ENCODE results near the gene MRGPRG. TPM values are rescaled to one million over a fixed set of nuclear protein-coding genes. Genes with fewer than 3 reads are reported as not detected.

The MRGPRG gene
- total RNA-seq, 2 experiments from 2014 or later = not detected

GRCh38 chr11:3189196-3189843 is 29.3 kb downstream of the MRGPRG start:
- Mint-ChIP-seq H3K4me1 (ENCODE audit: low read depth) (no peaks in the 10 kb centered on the region), H3K4me3 (no peak overlapping the region), H3K36me3 (ENCODE audit: low read depth) (no peaks in the 10 kb centered on the region), H3K27me3 (peaks cover 4% of the 10 kb centered on the region), H3K9me3 (no peaks in the 10 kb centered on the region), H3K27ac (no peak overlapping the region)
- Histone ChIP-seq H3K4me3 (ENCODE audit: low read length) (no peak overlapping the region), H3K27me3 (ENCODE audit: control insufficient read depth in 1 of 2, insufficient read depth in 2 of 2, low read length in 2 of 2) (no peaks in the 10 kb centered on the region), H3K27ac (ENCODE audit: low read depth in 1 of 2, low read length in 2 of 2) (no peak overlapping the region), H3K36me3 (ENCODE audit: insufficient read depth, low read length) (no peaks in the 10 kb centered on the region), H3K4me1 (ENCODE audit: insufficient read depth, low read length) (no peaks in the 10 kb centered on the region), H3K9me3 (ENCODE audit: control insufficient read depth in 1 of 2, insufficient read depth in 1 of 2, low read length in 2 of 2) (peaks cover 0 to 3% of the 10 kb centered on the region in 2 experiments)
- DNase-seq (peak in 1 of 14 experiments; percentile 25), ATAC-seq (ENCODE audit: poor library complexity) (no peak)
- ChIA-PET POLR2A (no interaction called here), CTCF (no interaction called here)
- no peak for TF ChIP-seq CTCF (IDR thresholded peaks at IDR 0.05)
- intact Hi-C loops (cut with DNase I, micrococcal nuclease) = no loop called here

GRCh38 chr11:3188496-3189195 is 30.0 kb downstream of the MRGPRG start:
- H3K9me3 ChIP-seq (ENCODE audit: control insufficient read depth in 1 of 2, insufficient read depth in 1 of 2, low read length in 2 of 2) = peaks cover 0 to 3% of the 10 kb centered on the region in 2 experiments
- Mint-ChIP-seq H3K4me3 (no peak overlapping the region), H3K27ac (no peak overlapping the region), H3K4me1 (ENCODE audit: low read depth) (no peaks in the 10 kb centered on the region), H3K27me3 (peaks cover 4% of the 10 kb centered on the region), H3K36me3 (ENCODE audit: low read depth) (no peaks in the 10 kb centered on the region), H3K9me3 (no peaks in the 10 kb centered on the region)
- no peaks in the 10 kb centered on the region for H3K27me3 ChIP-seq (ENCODE audit: control insufficient read depth in 1 of 2, insufficient read depth in 2 of 2, low read length in 2 of 2)
- H3K4me3 ChIP-seq (ENCODE audit: low read length) = no peak overlapping the region
- ChIA-PET CTCF (no interaction called here), POLR2A (no interaction called here)
- intact Hi-C loops (cut with DNase I, micrococcal nuclease) = no loop called here
- DNase-seq = peak in 1 of 14 experiments; percentile 14
- no peak for ATAC-seq (ENCODE audit: poor library complexity)
- TF ChIP-seq CTCF (IDR thresholded peaks at IDR 0.05) = no peak
- no peaks in the 10 kb centered on the region for H3K4me1 ChIP-seq (ENCODE audit: insufficient read depth, low read length)
- H3K27ac ChIP-seq (ENCODE audit: low read depth in 1 of 2, low read length in 2 of 2) = no peak overlapping the region
- no peaks in the 10 kb centered on the region for H3K36me3 ChIP-seq (ENCODE audit: insufficient read depth, low read length)

- ATAC-seq (ENCODE audit: poor library complexity) (no peak), DNase-seq (no peak)
- intact Hi-C loops (cut with DNase I, micrococcal nuclease) = no loop called here
- Mint-ChIP-seq H3K27ac (no peak overlapping the region), H3K27me3 (peaks cover 4% of the 10 kb centered on the region), H3K9me3 (no peaks in the 10 kb centered on the region), H3K36me3 (ENCODE audit: low read depth) (no peaks in the 10 kb centered on the region), H3K4me3 (no peak overlapping the region), H3K4me1 (ENCODE audit: low read depth) (no peaks in the 10 kb centered on the region)
- Histone ChIP-seq H3K4me1 (ENCODE audit: insufficient read depth, low read length) (no peaks in the 10 kb centered on the region), H3K27ac (ENCODE audit: low read depth in 1 of 2, low read length in 2 of 2) (no peak overlapping the region), H3K36me3 (ENCODE audit: insufficient read depth, low read length) (no peaks in the 10 kb centered on the region), H3K9me3 (ENCODE audit: control insufficient read depth in 1 of 2, insufficient read depth in 1 of 2, low read length in 2 of 2) (peaks cover 0 to 7% of the 10 kb centered on the region in 2 experiments), H3K27me3 (ENCODE audit: control insufficient read depth in 1 of 2, insufficient read depth in 2 of 2, low read length in 2 of 2) (no peaks in the 10 kb centered on the region), H3K4me3 (ENCODE audit: low read length) (no peak overlapping the region)
- ChIA-PET CTCF (no interaction called here), POLR2A (no interaction called here)
- no peak for TF ChIP-seq CTCF (IDR thresholded peaks at IDR 0.05)
These were observed 32.3 kb downstream of the MRGPRG start for GRCh38 chr11:3186166-3186953.

Measured in CD4-positive, alpha-beta T cell (primary cell).